Renal cortical epithelial cell (primary cell): ENCODE measurements around the gene DEFB118. TPM values are rescaled to one million over a fixed set of nuclear protein-coding genes. Genes with fewer than 3 reads are reported as not detected.
A peak's percentile ranks its signal among the peaks of the same experiment; 100 is the strongest.
"Not testable (repeated sequence)": the region's sequence is repeated elsewhere in the genome, so short reads cannot be mapped to it uniquely, and the experiment has no call there.

Experiments used
- DNase-seq: peaks from one replicate; pipeline ENCODE4 v3.0.0-alpha.2; 2011; ENCODE audit warnings: low read depth
- total RNA-seq: library from RNA; depleted of rRNA; stranded (reverse); fragments of >200 nt; gene quantifications from 2 replicates; pipeline ENCODE4 v1.2.3, GENCODE V29; 2014

DEFB118 gene, protein sequence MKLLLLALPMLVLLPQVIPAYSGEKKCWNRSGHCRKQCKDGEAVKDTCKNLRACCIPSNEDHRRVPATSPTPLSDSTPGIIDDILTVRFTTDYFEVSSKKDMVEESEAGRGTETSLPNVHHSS
- total RNA-seq: not detected in 2 replicates

- DNase-seq: no peak
Observed at GRCh38 chr20:31368301-31368700, at the start of gene DEFB118. TSS of gene DEFB118 (plus strand) at chr20:31368601. CDS start at chr20:31368651, 50 bp downstream.

DNA sequence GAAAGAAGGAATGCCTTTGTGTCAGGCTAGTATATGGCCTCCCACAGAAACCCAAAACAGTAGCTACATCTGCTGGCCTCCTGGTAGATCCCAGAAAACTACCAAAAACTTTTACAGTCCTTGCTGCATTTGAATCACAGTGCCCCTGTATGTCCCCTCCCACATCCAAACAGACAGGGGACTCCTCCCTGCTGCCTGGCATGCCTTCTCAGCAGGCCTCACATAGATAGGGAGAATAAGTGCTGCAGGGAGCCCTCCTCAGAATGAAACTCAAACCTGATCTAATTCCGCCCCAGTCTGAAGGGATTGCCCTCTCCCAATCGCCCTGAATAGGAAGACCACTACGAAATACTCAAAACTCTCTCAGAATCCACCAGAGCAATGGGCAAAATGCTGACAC lies 45.9 kb upstream of the DEFB118 start:
- DNase-seq: no peak

DNA sequence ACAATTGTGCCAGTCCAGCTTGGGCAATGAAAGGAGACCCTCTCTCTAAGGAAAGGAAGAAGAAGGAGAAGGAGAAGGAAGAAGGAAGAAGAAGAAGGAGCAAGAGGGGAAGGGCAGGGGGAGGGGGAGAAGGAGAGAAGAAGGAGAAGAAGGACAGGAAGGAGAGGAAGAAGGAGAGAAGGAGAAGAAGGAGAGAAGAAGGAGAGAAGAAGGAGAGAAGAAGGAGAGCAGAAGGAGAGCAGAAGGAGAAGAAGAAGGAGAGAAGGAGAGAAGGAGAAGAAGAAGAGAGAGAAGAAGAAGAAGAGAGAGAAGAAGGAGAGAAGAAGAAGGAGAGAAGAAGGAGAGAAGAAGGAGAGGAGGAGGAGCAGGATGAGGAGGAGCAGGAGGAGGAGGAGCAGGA lies 37.5 kb upstream of the DEFB118 start:
- no peak for DNase-seq

DNA sequence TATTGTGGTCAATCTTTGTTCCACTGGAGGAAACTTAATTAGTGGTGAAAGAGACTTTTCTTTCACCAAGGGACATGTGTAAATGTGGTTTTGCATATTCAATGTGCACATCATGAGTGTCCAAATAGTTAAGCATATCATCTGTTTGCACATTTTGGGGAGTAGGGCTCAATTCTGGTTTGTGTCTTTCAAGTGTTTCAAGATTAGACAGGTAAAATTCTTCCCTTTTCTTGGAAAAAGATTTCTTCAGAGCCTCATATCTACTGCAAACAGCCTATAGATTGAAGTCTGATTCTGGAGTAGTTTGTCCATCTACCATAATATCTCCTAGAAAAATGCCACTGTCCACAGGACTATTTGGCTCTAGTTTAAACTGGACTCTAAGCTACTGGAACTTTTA lies 26.9 kb upstream of the DEFB118 start:
- no peak for DNase-seq

GRCh38 chr20:31355981-31356380 lies 12.4 kb upstream of the DEFB118 start:
- no peak for DNase-seq

GRCh38 chr20:31363295-31363694 lies 5.1 kb upstream of the DEFB118 start:
- no peak for DNase-seq

DNA sequence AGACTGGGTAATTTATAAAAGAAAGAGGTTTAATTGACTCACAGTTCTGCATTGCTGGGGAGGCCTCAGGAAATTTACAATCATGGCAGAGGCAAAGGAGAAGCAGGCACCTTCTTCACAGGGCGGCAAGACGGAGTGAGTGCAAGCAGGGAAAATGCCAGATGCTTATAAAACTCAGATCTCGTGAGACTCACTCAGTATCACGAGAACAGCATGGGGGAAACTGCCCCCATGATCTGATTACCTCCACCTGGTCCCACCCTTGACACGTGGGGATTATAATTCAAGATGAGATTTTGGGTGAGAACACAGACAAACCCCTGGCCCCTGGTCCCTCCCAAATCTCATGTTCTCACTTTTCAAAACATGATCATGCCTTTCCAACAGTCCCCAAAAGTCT lies 4.1 kb upstream of the DEFB118 start:
- not testable (repeated sequence) for DNase-seq

GRCh38 chr20:31374346-31374745 lies 5.9 kb downstream of the DEFB118 start:
- DNase-seq: no peak

DNA sequence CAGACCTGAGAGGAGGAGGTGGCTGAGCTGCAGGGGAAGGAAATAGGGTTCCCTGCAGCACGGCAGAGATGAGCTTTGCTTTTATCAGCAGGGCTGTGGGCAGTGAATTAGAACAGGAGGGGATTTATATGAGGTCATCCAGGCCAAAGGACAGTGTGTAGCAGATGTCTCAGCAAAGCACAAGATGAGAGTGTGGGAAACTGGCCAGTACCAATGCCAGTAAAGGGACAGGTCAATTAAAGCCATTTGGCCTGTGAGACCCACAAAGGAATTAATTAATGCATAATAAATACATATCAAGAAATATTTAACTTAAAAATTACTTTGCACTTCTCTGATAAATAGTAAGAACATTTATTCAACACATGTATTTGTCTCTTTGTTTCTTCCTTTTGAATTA lies 22.1 kb downstream of the DEFB118 start, which contains the start of gene DEFB119:
Gene DEFB119 (minus strand): TSS at position 101 of the 400 bp plus-strand sequence. CDS start 107 bp downstream, outside the sequence.
- no peak for DNase-seq

GRCh38 chr20:31392836-31393235 lies 24.4 kb downstream of the DEFB118 start:
- DNase-seq: no peak

DNA sequence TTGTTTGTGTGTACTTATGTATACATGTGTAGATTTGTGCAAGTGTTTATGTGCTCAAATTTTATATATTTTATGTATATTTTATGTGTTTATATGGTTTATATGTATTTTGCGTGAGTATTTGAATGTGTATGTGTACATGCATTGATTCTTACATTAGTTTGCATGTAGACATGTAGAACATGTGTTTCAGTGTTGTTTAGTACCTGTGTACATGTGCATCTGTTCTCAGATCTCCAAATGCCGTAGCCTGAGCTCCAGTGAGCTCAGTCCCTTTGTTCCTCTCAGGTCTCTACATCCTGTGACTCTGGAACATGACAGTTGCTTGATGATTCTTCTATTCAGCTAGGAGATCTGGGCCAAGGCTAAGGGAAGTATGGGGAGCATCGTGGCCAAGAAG lies 26.5 kb downstream of the DEFB118 start:
- no peak for DNase-seq

GRCh38 chr20:31403886-31404285 lies 35.5 kb downstream of the DEFB118 start:
- no peak for DNase-seq

DNA sequence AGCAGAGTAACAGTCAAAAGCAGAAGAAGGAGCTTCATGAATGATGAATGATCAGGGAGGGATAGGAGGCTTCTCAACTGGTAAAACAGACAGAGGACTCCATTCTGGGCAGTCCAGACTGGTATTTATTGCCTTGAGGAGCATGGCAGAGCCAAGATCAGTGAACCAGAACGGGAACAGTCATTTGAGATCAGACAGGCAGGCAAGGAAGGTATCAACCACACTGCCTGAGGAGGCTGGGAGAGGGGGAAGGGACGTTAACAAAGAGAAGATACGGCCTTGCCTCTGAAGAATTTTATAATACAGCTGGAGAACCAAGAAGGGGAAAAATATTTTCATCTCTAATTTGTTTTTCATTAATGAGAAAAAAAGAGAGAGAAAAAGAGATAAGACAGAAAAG lies 37.7 kb downstream of the DEFB118 start, which contains the start of gene DEFB121:
Gene DEFB121 (minus strand): TSS at position 101 of the 400 bp plus-strand sequence. CDS start 63 bp downstream, at position 38.
- peak; percentile 11 for DNase-seq

DNA sequence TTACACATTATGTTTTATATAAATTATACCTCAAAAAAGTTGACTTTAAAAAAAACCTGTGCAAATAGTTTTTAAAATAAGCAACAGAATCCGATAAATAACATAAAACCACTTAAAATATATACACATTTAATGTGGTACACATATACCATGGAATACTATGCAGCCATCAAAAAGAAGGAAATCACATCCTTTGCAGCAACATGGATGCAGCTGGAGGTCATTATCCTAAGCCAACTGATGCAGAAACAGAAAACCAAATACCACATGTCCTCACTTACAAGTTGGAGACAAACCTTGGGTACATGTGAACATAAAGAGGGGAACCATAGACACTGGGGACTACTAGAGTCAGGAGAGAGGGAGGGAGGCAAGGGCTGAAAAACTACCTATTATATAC lies 41.6 kb downstream of the DEFB118 start:
- no peak for DNase-seq

- DNase-seq: no peak
Observed at GRCh38 chr20:31414381-31414780, 46.0 kb downstream of the DEFB118 start.

- no peak for DNase-seq
Observed at GRCh38 chr20:31415653-31416052, 47.3 kb downstream of the DEFB118 start.

GRCh38 chr20:31418307-31418706 lies 49.9 kb downstream of the DEFB118 start:
- no peak for DNase-seq

Other genes with a start within 250 kb of the DEFB118 start
- gene DEFB115, start 110.9 kb upstream of the DEFB118 start, total RNA-seq: not detected in 2 replicates
- gene DEFB116, start 60.0 kb upstream of the DEFB118 start, total RNA-seq: not detected in 2 replicates
- not detected in 2 replicates for gene DEFB119, start 22.0 kb downstream of the DEFB118 start, total RNA-seq
- gene DEFB121, start 37.6 kb downstream of the DEFB118 start, total RNA-seq: not detected in 2 replicates
- gene DEFB123, start 72.0 kb downstream of the DEFB118 start, total RNA-seq: not detected in 2 replicates
- gene DEFB124, start 106.5 kb downstream of the DEFB118 start, total RNA-seq: not detected in 2 replicates
- not detected in 2 replicates for gene REM1, start 106.7 kb downstream of the DEFB118 start, total RNA-seq
- gene HM13, start 145.8 kb downstream of the DEFB118 start, total RNA-seq: 64.6 and 150 TPM in 2 replicates
- gene ID1, start 236.7 kb downstream of the DEFB118 start, total RNA-seq: 88.2 and 251 TPM in 2 replicates